Testis (tissue), 3 donors: Measurements from ENCODE around the gene WRNIP1. TPM values are rescaled to one million over a fixed set of nuclear protein-coding genes. Genes with fewer than 3 reads are reported as not detected.

Experiments used
- DNase-seq: peaks from one replicate; pipeline ENCODE4 v3.0.0-alpha.2; 2019
- H3K27ac ChIP-seq, 2 donors: fragments of 200-600 bp; sonication (generic); one replicate each; pipeline ENCODE4 v1.5.1; 2019
- H3K27me3 ChIP-seq: fragments of 200-600 bp; sonication (generic); one replicate; pipeline ENCODE4 v1.5.1; 2019
- H3K36me3 ChIP-seq: fragments of 200-600 bp; sonication (generic); one replicate; pipeline ENCODE4 v1.5.1; 2017; ENCODE audit warnings: low read depth; ENCODE audit errors: missing control alignments
- H3K4me1 ChIP-seq: fragments of 200-600 bp; sonication (generic); one replicate; pipeline ENCODE4 v1.5.1; 2019
- H3K4me3 ChIP-seq, 2 donors: fragments of 200-600 bp; sonication (generic); one replicate each; pipeline ENCODE4 v1.5.1; 2017 to 2019
- H3K9me3 ChIP-seq: fragments of 200-600 bp; sonication (generic); one replicate; pipeline ENCODE4 v1.5.1; 2017
- POLR2A ChIP-seq: fragments of 450-650 bp; IDR thresholded peaks from one replicate; pipeline ENCODE4 v1.6.1; 2017; ENCODE audit warnings: antibody characterized with exemption, mild to moderate bottlenecking, moderate library complexity
- WGBS, 2 donors: methylation state at CpG; one replicate each; pipeline ENCODE4 v1.1.5; 2018; 5-methylcytosine and 5-hydroxymethylcytosine counted together
- intact Hi-C: fragments of 100-400 bp; cut with DNase I; formaldehyde crosslinking; loops from one replicate; pipeline ENCODE4 v1.15.1; 2023; ENCODE audit warnings: low total_unique reads
- polyA plus RNA-seq: library from polyadenylated mRNA; stranded (reverse); fragments of 350-450 nt; fragmentation: Illumina TruSeq; extraction: RNeasy Lipid Tissue Mini Kit (QIAGEN cat#74804); gene quantifications from one replicate; pipeline ENCODE4 v1.2.3, GENCODE V29; 2014; ENCODE audit warnings: low read depth, low replicate concordance; ENCODE audit not compliant: insufficient read depth
- total RNA-seq, 2 donors: library from RNA; depleted of rRNA; stranded (reverse); fragments of >200 nt; gene quantifications; one replicate each; pipeline ENCODE4 v1.2.3, GENCODE V29; 2016
- TF ChIP-seq, protein P1 (sequence below), 3 experiments: fragments of 450-650 bp in 2 of 3; fragments of 200-600 bp in 1 of 3; sonication (generic) in 1 of 3; IDR thresholded peaks; one replicate each; pipeline ENCODE4 v1.5.1; 2016 to 2019; ENCODE audit warnings: antibody characterized with exemption in 3 of 3, mild to moderate bottlenecking in 2 of 3, moderate library complexity in 1 of 3

WRNIP1 gene
- total and polyA plus RNA-seq, 3 donors from 2014 or later = 57.7 to 102 (median 95.8) TPM

DNA sequence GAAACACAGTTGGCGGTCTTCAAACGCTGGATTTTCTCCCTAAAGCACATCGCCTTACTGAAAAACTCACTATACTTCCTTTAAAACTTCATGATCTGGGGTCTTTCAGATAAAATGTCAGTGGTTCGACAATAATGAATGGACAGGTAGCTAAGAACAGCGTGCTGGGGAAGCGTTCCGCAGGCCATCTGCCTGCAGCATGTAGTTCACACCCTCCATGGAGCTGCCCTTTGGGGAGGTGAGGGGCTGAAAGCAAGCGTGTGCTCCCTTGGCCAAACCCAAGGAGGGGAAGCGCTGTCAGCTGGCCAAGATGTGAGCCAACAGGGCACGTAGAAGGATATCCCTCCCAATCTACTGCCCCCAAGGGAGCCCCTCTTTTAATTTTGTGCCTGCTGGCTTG, 35.3 kb upstream of the WRNIP1 start:
- Histone ChIP-seq H3K27me3 (no peaks in the 10 kb centered on the region), H3K36me3 (no peaks in the 10 kb centered on the region), H3K27ac (no peak overlapping the region), H3K9me3 (no peaks in the 10 kb centered on the region), H3K4me3 (no peak overlapping the region), H3K4me1 (peaks cover 34% of the 10 kb centered on the region)
- TF ChIP-seq POLR2A = no peak
- TF ChIP-seq, protein P1, sequence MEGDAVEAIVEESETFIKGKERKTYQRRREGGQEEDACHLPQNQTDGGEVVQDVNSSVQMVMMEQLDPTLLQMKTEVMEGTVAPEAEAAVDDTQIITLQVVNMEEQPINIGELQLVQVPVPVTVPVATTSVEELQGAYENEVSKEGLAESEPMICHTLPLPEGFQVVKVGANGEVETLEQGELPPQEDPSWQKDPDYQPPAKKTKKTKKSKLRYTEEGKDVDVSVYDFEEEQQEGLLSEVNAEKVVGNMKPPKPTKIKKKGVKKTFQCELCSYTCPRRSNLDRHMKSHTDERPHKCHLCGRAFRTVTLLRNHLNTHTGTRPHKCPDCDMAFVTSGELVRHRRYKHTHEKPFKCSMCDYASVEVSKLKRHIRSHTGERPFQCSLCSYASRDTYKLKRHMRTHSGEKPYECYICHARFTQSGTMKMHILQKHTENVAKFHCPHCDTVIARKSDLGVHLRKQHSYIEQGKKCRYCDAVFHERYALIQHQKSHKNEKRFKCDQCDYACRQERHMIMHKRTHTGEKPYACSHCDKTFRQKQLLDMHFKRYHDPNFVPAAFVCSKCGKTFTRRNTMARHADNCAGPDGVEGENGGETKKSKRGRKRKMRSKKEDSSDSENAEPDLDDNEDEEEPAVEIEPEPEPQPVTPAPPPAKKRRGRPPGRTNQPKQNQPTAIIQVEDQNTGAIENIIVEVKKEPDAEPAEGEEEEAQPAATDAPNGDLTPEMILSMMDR (IDR thresholded peaks at IDR 0.05) = no peak
- intact Hi-C loops = no loop called here
- 86 to 92% methylated on average over 10 of the region's 10 CpGs for WGBS, 2 donors
- DNase-seq = no peak

DNA sequence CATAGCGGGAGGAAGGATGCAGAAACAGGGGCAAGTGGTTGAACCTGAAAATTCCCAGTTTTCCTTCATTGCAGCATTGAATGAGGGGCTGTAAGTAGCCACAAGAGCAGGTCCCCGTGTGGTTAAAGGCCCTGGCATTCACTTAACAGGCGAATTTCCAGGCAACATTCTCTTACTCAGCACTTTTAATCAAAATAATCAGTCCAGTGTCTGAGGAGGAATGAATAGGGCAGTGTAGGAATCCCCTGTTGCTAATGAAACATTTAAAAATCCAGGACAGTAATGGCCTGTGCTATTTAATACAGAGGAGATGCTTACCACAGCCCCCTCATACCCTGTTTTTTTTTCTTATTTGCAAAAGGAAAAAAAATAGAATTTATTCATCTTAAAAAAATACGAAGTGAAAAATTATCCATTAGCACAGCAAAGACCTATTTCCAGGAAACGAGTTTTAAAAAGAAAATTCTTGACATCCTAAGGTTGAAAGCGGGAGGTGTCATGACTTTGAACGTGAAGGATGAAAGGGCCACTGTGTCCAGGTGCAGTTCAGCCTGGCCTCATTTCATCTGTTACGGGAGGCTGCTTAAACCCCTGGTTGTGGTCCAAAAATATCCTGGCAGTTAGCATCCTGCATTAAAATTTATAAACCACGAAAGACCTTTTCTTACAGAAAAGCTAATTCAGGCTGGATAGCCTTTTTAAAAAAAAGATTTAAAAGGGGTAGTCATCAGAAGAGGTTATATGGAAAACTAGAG, 34.7 kb upstream of the WRNIP1 start:
- no peaks in the 10 kb centered on the region for H3K27me3 ChIP-seq
- H3K36me3 ChIP-seq = no peaks in the 10 kb centered on the region
- peak overlapping the region in 1 of 2 donors; percentile 39 for H3K27ac ChIP-seq
- no peak for DNase-seq
- peaks cover 34% of the 10 kb centered on the region for H3K4me1 ChIP-seq
- 50 to 60% methylated on average over 9 of the region's 9 CpGs for WGBS, 2 donors
- no peak overlapping the region for H3K4me3 ChIP-seq
- no peaks in the 10 kb centered on the region for H3K9me3 ChIP-seq
- intact Hi-C loops = no loop called here
- TF ChIP-seq, protein P1 (IDR thresholded peaks at IDR 0.05) = no peak
- no peak for TF ChIP-seq POLR2A

DNA sequence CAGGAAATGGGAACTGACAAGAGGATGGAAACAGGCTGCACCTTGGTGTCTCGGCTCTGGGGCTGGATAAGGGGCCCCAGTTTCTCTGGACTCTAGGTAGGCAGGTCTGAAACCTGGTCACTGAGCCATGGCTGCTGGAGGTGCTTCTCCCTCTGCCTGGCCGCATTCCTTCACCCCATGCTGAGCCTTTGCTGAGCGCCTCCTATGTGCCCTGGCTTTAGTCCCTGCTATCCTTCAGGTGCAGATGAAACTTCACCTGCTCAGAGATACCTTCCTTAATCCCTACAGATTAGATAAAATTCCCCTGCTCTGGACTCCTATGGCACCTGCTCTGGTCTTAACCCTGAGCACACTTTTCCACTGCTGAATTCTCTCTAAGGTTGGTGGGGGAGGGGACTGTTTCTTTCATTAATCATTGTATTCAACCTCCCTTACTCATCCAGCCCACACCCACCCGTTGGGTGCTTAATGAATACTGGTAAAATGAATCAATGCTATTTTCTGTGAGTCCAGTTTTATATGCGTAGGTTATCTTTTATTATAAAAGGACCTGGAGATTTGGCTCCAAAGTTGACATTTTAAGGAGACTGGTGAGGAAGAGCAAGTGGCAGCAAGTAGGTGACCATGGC, 33.8 kb upstream of the WRNIP1 start:
- Histone ChIP-seq H3K27ac (peak overlapping the region in 1 of 2 donors; percentile 39), H3K36me3 (no peaks in the 10 kb centered on the region), H3K4me1 (peaks cover 34% of the 10 kb centered on the region), H3K4me3 (no peak overlapping the region), H3K9me3 (no peaks in the 10 kb centered on the region), H3K27me3 (no peaks in the 10 kb centered on the region)
- DNase-seq = no peak
- intact Hi-C loops = no loop called here
- WGBS, 2 donors = 75 to 77% methylated on average over 5 of the region's 5 CpGs
- TF ChIP-seq POLR2A = no peak
- TF ChIP-seq, protein P1 (IDR thresholded peaks at IDR 0.05) = no peak

DNA sequence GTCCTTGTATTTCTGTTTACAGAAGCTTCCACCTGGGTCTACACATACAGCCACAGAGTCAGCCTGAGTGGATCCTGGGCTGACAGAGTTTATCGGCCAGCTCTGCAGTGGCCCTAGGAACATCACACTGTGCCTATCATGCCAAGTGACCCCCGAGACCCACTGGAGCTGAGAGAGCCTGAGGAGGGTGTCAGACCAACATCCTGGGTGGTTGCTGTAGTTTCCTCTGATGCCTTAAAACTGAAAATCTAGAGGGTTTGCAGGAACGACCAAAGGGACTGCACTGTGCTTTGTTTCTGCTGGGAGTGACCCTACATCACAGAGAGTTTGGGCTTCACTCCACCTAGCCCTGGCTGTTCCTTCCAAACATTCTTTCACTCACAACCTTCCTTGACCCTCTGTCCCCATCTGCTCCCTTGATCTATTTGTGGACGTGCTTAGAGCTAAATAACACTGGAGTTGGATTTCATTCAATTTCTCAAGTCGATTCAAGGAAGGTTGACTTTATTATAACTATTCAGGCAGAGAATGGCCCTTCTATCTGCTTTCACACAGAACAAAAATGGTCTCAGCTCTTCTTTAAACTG, 32.6 kb upstream of the WRNIP1 start:
- Histone ChIP-seq H3K27ac (peak overlapping the region in 1 of 2 donors; percentile 74), H3K4me1 (peaks cover 34% of the 10 kb centered on the region), H3K9me3 (no peaks in the 10 kb centered on the region), H3K27me3 (no peaks in the 10 kb centered on the region), H3K4me3 (no peak overlapping the region), H3K36me3 (no peaks in the 10 kb centered on the region)
- intact Hi-C loops = no loop called here
- no peak for TF ChIP-seq POLR2A
- TF ChIP-seq, protein P1 (IDR thresholded peaks at IDR 0.05) = no peak
- WGBS, 2 donors = 46 to 47% methylated on average over 5 of the region's 5 CpGs
- DNase-seq = peak; percentile 68
